Measurements from ENCODE around the gene TRH.

TRH gene

GRCh38 chr3:129978123-129978522 lies 3.6 kb downstream of the TRH start:
- no peak for DNase-seq
- H3K27me3 ChIP-seq (replicated peaks; ENCODE audit: control insufficient read depth, insufficient read depth, low read length, poor library complexity, severe bottlenecking) = peaks cover 23% of the 10 kb centered on the region
- H3K27ac ChIP-seq (ENCODE audit: insufficient read depth, low read length, poor library complexity, severe bottlenecking) = no peak overlapping the region
- no peaks in the 10 kb centered on the region for H3K36me3 ChIP-seq (ENCODE audit: control insufficient read depth, insufficient read depth, low read length)
- no peak overlapping the region for H3K4me3 ChIP-seq (ENCODE audit: insufficient read depth, low read depth, low read length, poor library complexity, severe bottlenecking)
- no peaks in the 10 kb centered on the region for H3K9me3 ChIP-seq (ENCODE audit: control insufficient read depth, low read length)
- peaks cover 8% of the 10 kb centered on the region for H3K4me1 ChIP-seq (ENCODE audit: control insufficient read depth, insufficient read depth, low read length, poor library complexity, severe bottlenecking)

GRCh38 chr3:129979905-129980304 lies 5.4 kb downstream of the TRH start:
- no peak for DNase-seq
- Histone ChIP-seq H3K4me1 (ENCODE audit: control insufficient read depth, insufficient read depth, low read length, poor library complexity, severe bottlenecking) (peaks cover 7% of the 10 kb centered on the region), H3K36me3 (ENCODE audit: control insufficient read depth, insufficient read depth, low read length) (no peaks in the 10 kb centered on the region), H3K4me3 (ENCODE audit: insufficient read depth, low read depth, low read length, poor library complexity, severe bottlenecking) (no peak overlapping the region), H3K27ac (ENCODE audit: insufficient read depth, low read length, poor library complexity, severe bottlenecking) (no peak overlapping the region), H3K9me3 (ENCODE audit: control insufficient read depth, low read length) (no peaks in the 10 kb centered on the region), H3K27me3 (replicated peaks; ENCODE audit: control insufficient read depth, insufficient read depth, low read length, poor library complexity, severe bottlenecking) (peaks cover 10% of the 10 kb centered on the region)

- Histone ChIP-seq H3K27ac (ENCODE audit: insufficient read depth, low read length, poor library complexity, severe bottlenecking) (no peak overlapping the region), H3K9me3 (ENCODE audit: control insufficient read depth, low read length) (no peaks in the 10 kb centered on the region), H3K4me1 (ENCODE audit: control insufficient read depth, insufficient read depth, low read length, poor library complexity, severe bottlenecking) (no peaks in the 10 kb centered on the region), H3K36me3 (ENCODE audit: control insufficient read depth, insufficient read depth, low read length) (no peaks in the 10 kb centered on the region), H3K4me3 (ENCODE audit: insufficient read depth, low read depth, low read length, poor library complexity, severe bottlenecking) (no peak overlapping the region), H3K27me3 (replicated peaks; ENCODE audit: control insufficient read depth, insufficient read depth, low read length, poor library complexity, severe bottlenecking) (no peaks in the 10 kb centered on the region)
- DNase-seq = no peak
Measured at GRCh38 chr3:129983561-129983960, 9.0 kb downstream of the TRH start.

- Histone ChIP-seq H3K36me3 (ENCODE audit: control insufficient read depth, insufficient read depth, low read length) (no peaks in the 10 kb centered on the region), H3K4me3 (ENCODE audit: insufficient read depth, low read depth, low read length, poor library complexity, severe bottlenecking) (no peak overlapping the region), H3K27ac (ENCODE audit: insufficient read depth, low read length, poor library complexity, severe bottlenecking) (no peak overlapping the region), H3K9me3 (ENCODE audit: control insufficient read depth, low read length) (no peaks in the 10 kb centered on the region), H3K4me1 (ENCODE audit: control insufficient read depth, insufficient read depth, low read length, poor library complexity, severe bottlenecking) (no peaks in the 10 kb centered on the region), H3K27me3 (replicated peaks; ENCODE audit: control insufficient read depth, insufficient read depth, low read length, poor library complexity, severe bottlenecking) (no peaks in the 10 kb centered on the region)
- no peak for DNase-seq
Measured at GRCh38 chr3:129984125-129984524, 9.6 kb downstream of the TRH start.

- Histone ChIP-seq H3K4me3 (ENCODE audit: insufficient read depth, low read depth, low read length, poor library complexity, severe bottlenecking) (no peak overlapping the region), H3K36me3 (ENCODE audit: control insufficient read depth, insufficient read depth, low read length) (no peaks in the 10 kb centered on the region), H3K27ac (ENCODE audit: insufficient read depth, low read length, poor library complexity, severe bottlenecking) (no peak overlapping the region), H3K4me1 (ENCODE audit: control insufficient read depth, insufficient read depth, low read length, poor library complexity, severe bottlenecking) (no peaks in the 10 kb centered on the region), H3K9me3 (ENCODE audit: control insufficient read depth, low read length) (no peaks in the 10 kb centered on the region), H3K27me3 (replicated peaks; ENCODE audit: control insufficient read depth, insufficient read depth, low read length, poor library complexity, severe bottlenecking) (no peaks in the 10 kb centered on the region)
- no peak for DNase-seq
Measured at GRCh38 chr3:129985113-129985512, 10.6 kb downstream of the TRH start.

GRCh38 chr3:129988429-129988828 lies 13.9 kb downstream of the TRH start:
- Histone ChIP-seq H3K27me3 (replicated peaks; ENCODE audit: control insufficient read depth, insufficient read depth, low read length, poor library complexity, severe bottlenecking) (no peaks in the 10 kb centered on the region), H3K27ac (ENCODE audit: insufficient read depth, low read length, poor library complexity, severe bottlenecking) (no peak overlapping the region), H3K4me1 (ENCODE audit: control insufficient read depth, insufficient read depth, low read length, poor library complexity, severe bottlenecking) (no peaks in the 10 kb centered on the region), H3K36me3 (ENCODE audit: control insufficient read depth, insufficient read depth, low read length) (no peaks in the 10 kb centered on the region), H3K9me3 (ENCODE audit: control insufficient read depth, low read length) (no peaks in the 10 kb centered on the region), H3K4me3 (ENCODE audit: insufficient read depth, low read depth, low read length, poor library complexity, severe bottlenecking) (no peak overlapping the region)
- no peak for DNase-seq

GRCh38 chr3:129989414-129989813 lies 14.9 kb downstream of the TRH start:
- Histone ChIP-seq H3K9me3 (ENCODE audit: control insufficient read depth, low read length) (no peaks in the 10 kb centered on the region), H3K27ac (ENCODE audit: insufficient read depth, low read length, poor library complexity, severe bottlenecking) (no peak overlapping the region), H3K4me1 (ENCODE audit: control insufficient read depth, insufficient read depth, low read length, poor library complexity, severe bottlenecking) (no peaks in the 10 kb centered on the region), H3K4me3 (ENCODE audit: insufficient read depth, low read depth, low read length, poor library complexity, severe bottlenecking) (no peak overlapping the region), H3K36me3 (ENCODE audit: control insufficient read depth, insufficient read depth, low read length) (no peaks in the 10 kb centered on the region), H3K27me3 (replicated peaks; ENCODE audit: control insufficient read depth, insufficient read depth, low read length, poor library complexity, severe bottlenecking) (no peaks in the 10 kb centered on the region)
- DNase-seq = no peak

GRCh38 chr3:129992781-129993180 lies 18.3 kb downstream of the TRH start:
- no peaks in the 10 kb centered on the region for H3K9me3 ChIP-seq (ENCODE audit: control insufficient read depth, low read length)
- no peaks in the 10 kb centered on the region for H3K4me1 ChIP-seq (ENCODE audit: control insufficient read depth, insufficient read depth, low read length, poor library complexity, severe bottlenecking)
- H3K27ac ChIP-seq (ENCODE audit: insufficient read depth, low read length, poor library complexity, severe bottlenecking) = no peak overlapping the region
- H3K27me3 ChIP-seq (replicated peaks; ENCODE audit: control insufficient read depth, insufficient read depth, low read length, poor library complexity, severe bottlenecking) = no peaks in the 10 kb centered on the region
- no peak overlapping the region for H3K4me3 ChIP-seq (ENCODE audit: insufficient read depth, low read depth, low read length, poor library complexity, severe bottlenecking)
- no peaks in the 10 kb centered on the region for H3K36me3 ChIP-seq (ENCODE audit: control insufficient read depth, insufficient read depth, low read length)
- DNase-seq = no peak

GRCh38 chr3:129994883-129995559 lies 20.5 kb downstream of the TRH start:
- H3K4me1 ChIP-seq (ENCODE audit: control insufficient read depth, insufficient read depth, low read length, poor library complexity, severe bottlenecking) = no peaks in the 10 kb centered on the region
- DNase-seq = no peak
- no peaks in the 10 kb centered on the region for H3K36me3 ChIP-seq (ENCODE audit: control insufficient read depth, insufficient read depth, low read length)
- H3K27me3 ChIP-seq (replicated peaks; ENCODE audit: control insufficient read depth, insufficient read depth, low read length, poor library complexity, severe bottlenecking) = no peaks in the 10 kb centered on the region
- no peak overlapping the region for H3K27ac ChIP-seq (ENCODE audit: insufficient read depth, low read length, poor library complexity, severe bottlenecking)
- H3K4me3 ChIP-seq (ENCODE audit: insufficient read depth, low read depth, low read length, poor library complexity, severe bottlenecking) = no peak overlapping the region
- H3K9me3 ChIP-seq (ENCODE audit: control insufficient read depth, low read length) = no peaks in the 10 kb centered on the region

GRCh38 chr3:129996073-129996472 lies 21.6 kb downstream of the TRH start:
- Histone ChIP-seq H3K4me1 (ENCODE audit: control insufficient read depth, insufficient read depth, low read length, poor library complexity, severe bottlenecking) (no peaks in the 10 kb centered on the region), H3K9me3 (ENCODE audit: control insufficient read depth, low read length) (no peaks in the 10 kb centered on the region), H3K4me3 (ENCODE audit: insufficient read depth, low read depth, low read length, poor library complexity, severe bottlenecking) (no peak overlapping the region), H3K27me3 (replicated peaks; ENCODE audit: control insufficient read depth, insufficient read depth, low read length, poor library complexity, severe bottlenecking) (no peaks in the 10 kb centered on the region), H3K27ac (ENCODE audit: insufficient read depth, low read length, poor library complexity, severe bottlenecking) (no peak overlapping the region), H3K36me3 (ENCODE audit: control insufficient read depth, insufficient read depth, low read length) (no peaks in the 10 kb centered on the region)
- no peak for DNase-seq

Data from effector memory CD4-positive, alpha-beta T cell (primary cell).